Cardiac muscle cell (in vitro differentiated cells and primary cell): ENCODE measurements around the gene TTLL10. TPM values are rescaled to one million over a fixed set of nuclear protein-coding genes. Genes with fewer than 3 reads are reported as not detected.
"Not testable (repeated sequence)": the region's sequence is repeated elsewhere in the genome, so short reads cannot be mapped to it uniquely, and the experiment has no call there.

Source experiments
- DNase-seq, 2 donors: peaks; one replicate each; pipeline versions ENCODE4 v3.0.0 to v3.0.0-alpha.2; 2010 to 2017; ENCODE audit warnings: low read depth in 1 of 2, low spot score in 1 of 2
- H3K27ac ChIP-seq: fragments of 200-600 bp; sonication (generic); 2 replicates; pipeline ENCODE4 v1.5.1; 2016
- H3K27me3 ChIP-seq: fragments of 200-600 bp; sonication (generic); 2 replicates; pipeline ENCODE4 v1.6.0; 2016; ENCODE audit warnings: control low read depth
- H3K36me3 ChIP-seq: fragments of 200-600 bp; sonication (generic); 2 replicates; pipeline ENCODE4 v1.5.1; 2016; ENCODE audit warnings: control low read depth
- H3K4me1 ChIP-seq: fragments of 200-600 bp; sonication (generic); 2 replicates; pipeline ENCODE4 v1.8.1; 2017; ENCODE audit warnings: low read depth, mild to moderate bottlenecking, mixed run types
- H3K4me3 ChIP-seq: fragments of 200-600 bp; sonication (generic); 2 replicates; pipeline ENCODE4 v1.5.1; 2016; ENCODE audit warnings: mild to moderate bottlenecking
- H3K9me3 ChIP-seq: fragments of 200-600 bp; sonication (generic); 2 replicates; pipeline ENCODE4 v1.5.1; 2017; ENCODE audit warnings: low read depth, mild to moderate bottlenecking, control low read depth
- CTCF ChIP-seq: IDR thresholded peaks from 2 replicates; pipeline ENCODE4 v1.5.1; 2012; ENCODE audit warnings: low read depth, mild to moderate bottlenecking, low read length
- polyA plus RNA-seq: library from polyadenylated mRNA; unstranded; fragments of >200 nt; fragmentation: Nextera tagmentation; extraction: Ambion mirVana; gene quantifications from 2 replicates; pipeline ENCODE4 v1.2.1, GENCODE V29; 2016
- total RNA-seq: library from RNA; depleted of rRNA; stranded (reverse); fragments of >200 nt; gene quantifications from 2 replicates; pipeline ENCODE4 v1.2.3, GENCODE V29; 2016

TTLL10 gene
- total and polyA plus RNA-seq, 2 experiments from 2014 or later = 0.31 TPM; not detected in 1

GRCh38 chr1:1151306-1151705 is 22.4 kb upstream of the TTLL10 start:
- no peaks in the 10 kb centered on the region for H3K9me3 ChIP-seq
- H3K4me3 ChIP-seq = no peak overlapping the region
- TF ChIP-seq CTCF = no peak
- H3K36me3 ChIP-seq = no peaks in the 10 kb centered on the region
- DNase-seq = no peak
- H3K27ac ChIP-seq = no peak overlapping the region
- no peaks in the 10 kb centered on the region for H3K27me3 ChIP-seq
- no peaks in the 10 kb centered on the region for H3K4me1 ChIP-seq

- H3K27me3 ChIP-seq, H3K4me3 ChIP-seq, DNase-seq, H3K9me3 ChIP-seq, H3K36me3 ChIP-seq, H3K4me1 ChIP-seq, H3K27ac ChIP-seq: not testable (repeated sequence)
Observed at GRCh38 chr1:1152431-1152830, 21.2 kb upstream of the TTLL10 start.

- not testable (repeated sequence) for H3K36me3 ChIP-seq, H3K9me3 ChIP-seq, H3K27me3 ChIP-seq, H3K4me3 ChIP-seq, H3K27ac ChIP-seq, DNase-seq, H3K4me1 ChIP-seq
Observed at GRCh38 chr1:1153215-1153614, 20.5 kb upstream of the TTLL10 start.

- no peaks in the 10 kb centered on the region for H3K9me3 ChIP-seq
- no peaks in the 10 kb centered on the region for H3K27me3 ChIP-seq
- no peaks in the 10 kb centered on the region for H3K36me3 ChIP-seq
- peaks cover 9% of the 10 kb centered on the region for H3K4me1 ChIP-seq
- no peak for TF ChIP-seq CTCF
- H3K27ac ChIP-seq = no peak overlapping the region
- DNase-seq = peak in 1 of 2 donors; percentile 14
- H3K4me3 ChIP-seq = no peak overlapping the region
Observed at GRCh38 chr1:1153874-1154273, 19.8 kb upstream of the TTLL10 start.

GRCh38 chr1:1155258-1155657 is 18.4 kb upstream of the TTLL10 start:
- no peak for DNase-seq
- H3K4me3 ChIP-seq = no peak overlapping the region
- H3K36me3 ChIP-seq = no peaks in the 10 kb centered on the region
- no peak overlapping the region for H3K27ac ChIP-seq
- no peaks in the 10 kb centered on the region for H3K9me3 ChIP-seq
- no peaks in the 10 kb centered on the region for H3K27me3 ChIP-seq
- H3K4me1 ChIP-seq = peaks cover 9% of the 10 kb centered on the region
- no peak for TF ChIP-seq CTCF

- no peak overlapping the region for H3K4me3 ChIP-seq
Observed at GRCh38 chr1:1156140-1157032, 17.3 kb upstream of the TTLL10 start.

More at GRCh38 chr1:1156140-1157032, 17.3 kb upstream of the TTLL10 start:
- Histone ChIP-seq H3K36me3 (no peaks in the 10 kb centered on the region), H3K27me3 (no peaks in the 10 kb centered on the region), H3K27ac (no peak overlapping the region), H3K4me1 (peaks cover 9% of the 10 kb centered on the region), H3K9me3 (no peaks in the 10 kb centered on the region)
- TF ChIP-seq CTCF = no peak
- no peak for DNase-seq
